Lower leg skin (tissue), 3 donors: Measurements from ENCODE around the gene NSUN7.

Experiments used
- CTCF ChIP-seq, 3 donors: fragments of 450-650 bp; IDR thresholded peaks; one replicate each; pipeline ENCODE4 v1.5.1; 2016; ENCODE audit warnings: antibody characterized with exemption in 3 of 3, mild to moderate bottlenecking in 3 of 3, moderate library complexity in 2 of 3
- POLR2A ChIP-seq, 2 donors: fragments of 450-650 bp; IDR thresholded peaks; one replicate each; pipeline ENCODE4 v1.6.1; 2016 to 2017; ENCODE audit warnings: antibody characterized with exemption in 2 of 2, mild to moderate bottlenecking in 1 of 2, moderate library complexity in 1 of 2

- TF ChIP-seq CTCF (IDR thresholded peaks at IDR 0.05) (no peak), POLR2A (IDR thresholded peaks at IDR 0.05) (no peak)
Measured at GRCh38 chr4:40846532-40846931, 96.8 kb downstream of the NSUN7 start.
